Renal cortical epithelial cell (primary cell): ENCODE data around the gene ZFYVE28. TPM values are rescaled to one million over a fixed set of nuclear protein-coding genes. Genes with fewer than 3 reads are reported as not detected.

Experiments
- DNase-seq: peaks from one replicate; pipeline ENCODE4 v3.0.0-alpha.2; 2011; ENCODE audit warnings: low read depth
- total RNA-seq: library from RNA; depleted of rRNA; stranded (reverse); fragments of >200 nt; gene quantifications from 2 replicates; pipeline ENCODE4 v1.2.3, GENCODE V29; 2014

The ZFYVE28 gene
- total RNA-seq, 1 donor from 2014 or later: 9.2 TPM

DNA sequence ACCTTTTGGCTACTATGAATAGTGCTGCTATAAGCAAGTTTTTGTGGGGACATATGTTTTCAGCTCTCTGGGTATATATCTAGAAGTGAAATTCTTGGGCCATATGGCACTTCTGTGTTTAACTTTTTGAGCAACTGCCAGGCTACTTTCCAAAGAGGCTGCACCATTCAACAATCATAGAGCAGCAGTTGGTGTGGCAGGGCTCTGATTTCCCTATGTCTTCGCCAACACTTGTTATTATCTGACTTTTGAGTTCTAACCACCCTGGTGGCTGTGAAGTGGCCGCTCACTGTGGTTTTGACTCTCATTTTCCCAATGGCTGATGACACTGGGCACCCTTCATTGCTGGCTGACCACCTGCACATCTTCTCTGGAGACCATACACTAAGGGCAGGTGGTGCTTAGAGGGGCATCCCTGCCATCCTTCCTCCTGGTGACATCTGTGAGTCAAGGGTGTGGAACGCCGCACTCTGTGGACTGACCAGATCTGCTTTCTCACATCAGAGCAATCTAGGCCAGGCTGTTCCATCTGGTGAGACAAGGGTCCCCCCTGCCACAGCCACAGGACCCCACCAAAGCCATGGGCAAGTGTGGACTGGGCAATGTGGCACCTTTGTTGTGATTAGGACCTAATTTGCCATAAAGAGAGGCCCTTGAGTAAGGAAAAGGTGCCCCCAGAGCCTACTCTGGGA is 49.6 kb downstream of the ZFYVE28 start:
- DNase-seq: no peak

DNA sequence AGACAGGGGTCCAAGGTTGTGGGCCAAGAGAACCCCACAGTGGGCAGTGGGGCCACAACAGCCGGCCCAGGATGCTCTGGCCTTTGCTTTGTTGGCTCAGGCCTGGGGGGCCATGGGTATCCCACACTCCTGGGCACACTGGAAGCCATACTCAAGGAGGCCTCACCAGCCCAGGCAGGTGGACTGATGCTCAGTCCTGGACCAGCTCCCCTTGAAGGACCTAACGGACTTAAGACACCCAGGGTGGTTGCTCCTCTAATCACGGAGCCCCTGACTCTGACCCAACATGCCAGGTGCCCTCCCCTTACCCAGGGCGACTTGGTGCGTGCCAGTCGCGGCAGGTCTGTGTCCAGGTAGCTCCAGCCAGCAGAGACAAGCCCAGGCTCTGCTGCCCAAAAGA is 50.8 kb downstream of the ZFYVE28 start:
- no peak for DNase-seq

DNA sequence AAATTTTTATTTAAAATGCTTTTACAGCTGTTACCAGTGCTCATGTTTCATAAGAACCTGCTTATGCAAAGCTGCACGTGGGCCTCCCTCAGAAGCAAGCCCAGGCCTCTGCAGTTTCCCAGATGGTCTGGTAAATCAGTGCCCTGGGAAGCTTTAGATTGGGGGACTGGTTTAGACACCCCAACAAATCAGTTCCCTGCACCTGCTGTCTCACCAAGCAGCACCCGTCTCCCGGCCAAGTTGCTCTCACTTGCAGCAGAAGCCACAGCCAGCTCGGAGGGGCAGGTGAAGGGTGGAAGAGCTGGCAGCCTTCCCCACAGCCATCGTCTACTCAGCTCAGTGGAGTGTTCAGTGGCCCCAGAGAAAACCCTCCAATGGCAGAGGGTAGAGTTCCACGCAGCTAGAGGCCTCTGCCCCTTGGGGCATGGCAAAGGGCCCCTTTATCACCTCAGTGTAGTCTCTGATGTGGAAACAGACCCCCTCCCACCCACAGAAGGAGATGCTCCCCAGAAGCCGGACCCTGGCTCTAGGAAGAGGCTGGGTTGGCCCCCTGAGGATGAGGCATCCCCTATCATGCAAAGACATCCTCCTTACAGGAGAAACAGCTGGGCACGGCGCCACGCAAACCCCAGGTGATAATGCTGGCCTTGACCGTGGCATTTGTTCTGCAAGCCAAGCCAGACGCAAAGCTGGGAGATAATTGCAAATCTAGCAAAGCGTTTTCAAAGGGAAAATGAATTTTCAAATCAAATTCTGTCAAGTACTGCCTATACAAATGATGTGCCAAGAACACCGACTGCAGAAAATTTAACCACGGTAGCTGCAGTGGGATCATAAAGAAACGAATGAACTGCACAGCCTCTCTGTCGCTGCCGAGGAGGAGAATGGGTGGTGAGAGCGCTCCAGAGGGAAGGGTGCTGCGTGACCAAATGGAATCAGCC is 51.9 kb downstream of the ZFYVE28 start:
- DNase-seq: no peak

DNA sequence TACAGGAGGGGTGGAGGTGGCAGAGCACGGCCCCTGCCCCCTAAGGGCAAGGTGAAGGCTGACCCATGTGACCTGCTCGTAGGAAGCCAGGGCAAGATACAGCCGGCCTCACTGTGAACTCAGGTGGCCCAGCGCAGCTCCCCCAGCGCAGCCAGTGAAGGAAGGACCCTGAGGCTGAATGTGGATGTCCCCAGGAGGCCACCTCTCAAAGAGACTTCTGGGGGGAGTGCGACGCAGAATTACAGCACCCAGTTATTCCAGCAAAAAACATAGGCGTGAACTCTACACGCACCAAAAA is 52.6 kb downstream of the ZFYVE28 start:
- no peak for DNase-seq

- no peak for DNase-seq
Observed at GRCh38 chr4:2365054-2365912, 53.2 kb downstream of the ZFYVE28 start.

- DNase-seq: peak; percentile 4
Observed at GRCh38 chr4:2364654-2365053, 53.8 kb downstream of the ZFYVE28 start.

DNA sequence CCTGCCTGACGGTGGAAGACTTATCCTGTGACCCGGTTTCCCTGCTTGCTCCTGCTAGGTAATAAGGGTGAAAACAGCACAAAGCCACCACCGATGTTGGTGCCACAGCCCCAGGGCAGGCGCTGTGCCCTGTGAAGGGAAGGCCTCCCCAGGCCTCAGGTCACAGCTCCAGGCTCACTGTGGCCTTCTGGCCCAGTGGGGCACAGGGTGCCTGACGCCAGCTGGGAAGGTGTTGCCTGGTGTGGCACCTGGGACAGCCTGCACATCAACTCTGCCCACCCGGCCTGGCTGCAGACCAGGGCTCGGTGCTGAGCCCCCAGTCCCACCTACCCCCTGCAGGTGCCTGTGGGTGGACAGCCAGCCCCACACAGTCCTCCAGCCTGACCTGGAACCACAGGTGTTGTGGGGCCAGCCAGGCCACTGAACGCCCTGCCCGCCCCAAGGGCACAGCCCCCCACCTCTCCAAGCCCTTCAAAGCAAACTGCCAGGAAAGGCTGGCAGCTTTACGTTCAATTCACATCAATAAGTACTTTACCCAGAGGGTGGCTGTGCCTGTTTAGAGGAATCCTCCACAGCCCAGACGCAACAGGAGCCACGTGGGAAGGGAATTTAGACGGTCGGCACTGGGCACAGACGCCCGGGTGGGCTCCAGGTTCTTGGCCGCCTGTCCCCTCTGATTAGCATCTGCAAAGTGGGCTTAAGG is 54.3 kb downstream of the ZFYVE28 start:
- DNase-seq: no peak

DNA sequence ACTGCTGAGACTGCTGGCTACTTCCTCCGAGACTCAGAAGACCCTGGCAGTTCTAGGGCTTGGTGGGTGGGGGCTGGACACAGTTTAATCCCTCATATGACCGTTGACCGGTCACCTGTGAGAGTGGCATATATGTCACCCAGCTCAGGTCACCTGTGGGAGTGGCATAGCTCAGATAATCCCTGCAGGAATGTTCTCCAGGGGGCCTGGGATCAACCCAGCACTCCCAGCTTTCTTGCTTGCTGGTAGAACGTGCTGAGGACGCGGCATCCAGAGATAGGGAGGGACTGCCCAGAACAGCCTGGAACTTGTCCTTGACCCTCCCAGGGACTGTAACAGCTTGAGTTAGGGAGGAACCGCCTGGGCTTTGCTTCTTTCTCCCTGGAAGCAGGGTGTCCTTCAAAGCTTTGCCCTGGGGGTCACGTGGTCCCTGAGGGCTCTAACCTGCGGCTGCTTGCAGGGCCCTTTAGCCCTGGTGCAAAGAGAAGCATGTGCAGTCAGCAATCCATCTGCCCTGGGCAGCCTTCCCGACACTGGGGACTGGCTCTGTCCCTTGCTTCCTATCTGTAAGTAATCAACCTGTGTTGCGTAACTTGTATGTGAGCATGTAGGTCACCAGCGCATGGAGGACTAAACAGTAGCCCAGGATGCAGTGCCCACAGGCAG is 55.3 kb downstream of the ZFYVE28 start:
- peak; percentile 45 for DNase-seq

DNA sequence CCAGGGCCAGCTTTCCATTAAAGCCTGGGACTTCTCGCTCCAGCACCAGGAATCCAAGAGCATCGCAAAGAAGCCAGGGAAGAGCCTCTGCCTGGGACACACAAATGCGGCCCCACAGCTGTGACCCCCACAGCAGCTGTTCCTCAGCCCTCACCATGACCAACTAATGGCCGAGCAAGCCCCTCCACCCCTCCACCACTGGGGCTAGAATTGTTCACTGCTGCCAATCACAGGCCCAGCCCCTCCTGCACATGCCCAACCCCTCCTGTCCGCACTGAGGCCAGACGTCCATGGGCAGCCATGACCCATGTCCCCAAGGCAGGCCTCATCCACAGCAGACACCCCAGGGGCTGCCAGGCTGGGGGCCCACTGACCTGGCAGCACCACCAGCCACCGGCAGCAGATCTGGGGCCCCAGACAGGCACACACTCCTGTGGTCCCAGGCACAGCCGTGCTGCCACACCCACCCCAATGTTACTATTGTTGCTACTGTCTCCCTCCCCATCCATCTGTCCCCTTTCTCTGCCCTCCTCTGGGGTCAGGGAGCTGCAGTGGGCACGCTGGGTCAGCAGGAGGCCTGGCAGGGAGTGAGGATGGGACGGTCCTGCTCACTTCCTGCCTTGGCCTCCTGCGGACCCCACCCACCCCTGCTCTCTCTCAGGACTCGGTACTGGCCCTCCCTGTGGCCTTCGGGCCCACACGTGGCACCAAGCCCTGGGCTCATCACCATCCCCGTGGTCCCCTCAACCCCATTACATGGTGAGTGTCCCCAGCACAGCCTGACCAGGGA is 56.0 kb downstream of the ZFYVE28 start:
- DNase-seq: no peak

DNA sequence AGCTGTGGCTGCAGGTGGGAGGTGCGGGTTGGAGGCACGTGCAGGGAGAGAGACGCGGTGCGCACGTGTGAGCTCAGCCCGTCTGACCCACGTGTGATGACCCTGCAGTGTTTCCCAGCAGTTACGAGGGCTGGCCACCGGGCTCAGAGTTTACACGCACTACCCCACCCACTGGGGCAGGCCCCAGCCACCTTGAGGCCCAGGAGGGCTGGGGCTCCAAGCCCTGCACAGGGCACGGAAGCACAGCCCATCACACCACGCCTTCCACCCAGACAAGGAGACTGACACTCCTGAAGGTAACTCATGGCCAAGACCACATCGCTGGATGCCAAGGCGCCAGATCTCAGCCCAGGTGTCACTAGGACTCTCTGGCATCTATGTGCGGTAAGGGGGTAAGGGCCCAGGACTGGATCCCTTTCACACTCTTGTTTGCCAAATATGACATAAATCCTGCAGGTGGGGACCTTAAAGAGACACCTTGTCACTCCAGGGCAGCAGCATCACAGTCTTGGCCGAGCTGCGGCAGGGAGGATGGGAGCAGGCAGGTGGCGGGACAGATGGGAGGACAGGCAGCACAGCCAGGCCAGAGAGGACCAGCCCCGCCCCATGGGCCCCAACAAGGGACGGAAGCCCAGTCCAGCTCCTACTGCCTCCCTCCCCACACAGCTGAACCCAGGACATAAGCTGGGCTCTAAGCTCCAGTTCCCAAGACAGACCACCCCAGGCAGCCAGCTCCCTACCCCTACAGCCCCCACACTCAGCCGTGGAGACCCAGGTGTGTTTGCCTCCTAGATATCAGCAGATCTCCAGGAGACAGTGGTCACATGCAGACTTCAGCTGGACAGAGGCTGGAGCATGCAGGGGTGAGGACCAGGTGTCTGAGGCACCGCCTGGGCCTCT is 56.8 kb downstream of the ZFYVE28 start:
- DNase-seq: no peak

DNA sequence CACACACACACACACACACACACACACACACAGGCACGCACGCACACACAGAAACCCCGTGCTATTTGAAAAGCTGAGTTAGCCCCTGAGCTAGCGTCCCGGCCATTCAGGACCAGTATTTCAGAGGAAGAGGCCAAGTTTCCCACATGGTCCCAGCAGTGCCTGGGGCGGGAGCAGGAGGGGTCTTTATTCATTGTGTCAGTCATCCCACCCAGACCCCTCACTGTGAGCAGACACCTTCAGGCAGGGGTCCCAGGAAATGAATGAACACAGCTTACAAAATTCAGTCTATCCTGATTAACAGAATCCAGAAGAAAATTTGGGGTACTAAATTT is 58.1 kb downstream of the ZFYVE28 start:
- no peak for DNase-seq

DNA sequence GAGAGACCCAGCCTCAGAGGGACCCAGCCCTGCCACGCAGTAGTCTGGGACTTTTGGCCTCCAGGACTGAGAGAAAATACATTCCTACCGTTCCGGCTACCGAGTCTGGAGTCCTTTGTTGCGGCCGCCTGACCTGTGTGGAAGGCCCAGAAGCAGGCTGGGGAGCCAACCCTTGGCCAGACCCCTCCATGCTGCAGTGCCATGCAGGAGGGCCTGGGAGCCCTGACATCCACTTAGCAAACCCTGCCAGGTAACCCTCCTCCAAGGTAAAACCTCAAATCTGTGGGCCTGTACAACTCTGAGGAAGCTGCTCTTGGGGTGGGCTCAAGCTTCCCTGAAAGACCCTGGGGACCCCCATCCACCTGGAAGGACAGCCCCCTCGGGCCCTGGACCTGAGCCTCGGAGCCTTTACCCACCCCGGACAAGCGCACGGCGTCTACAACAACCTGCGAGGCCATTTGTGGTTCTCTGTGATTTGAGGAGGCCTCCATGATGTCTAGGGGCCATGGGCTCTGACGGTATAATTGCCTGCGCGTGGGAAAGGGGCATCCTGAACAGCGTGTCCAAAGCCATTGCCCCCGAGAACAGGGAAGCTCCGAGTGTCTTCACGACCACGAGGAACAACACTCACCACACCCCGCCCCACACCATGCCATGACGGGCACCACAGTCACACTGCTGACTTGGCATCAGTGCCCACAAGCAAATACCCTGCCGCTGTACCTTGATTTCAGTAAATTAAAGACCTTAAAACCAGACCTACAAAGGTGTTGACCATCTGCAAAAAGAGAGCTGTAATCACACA is 58.7 kb downstream of the ZFYVE28 start:
- no peak for DNase-seq

DNA sequence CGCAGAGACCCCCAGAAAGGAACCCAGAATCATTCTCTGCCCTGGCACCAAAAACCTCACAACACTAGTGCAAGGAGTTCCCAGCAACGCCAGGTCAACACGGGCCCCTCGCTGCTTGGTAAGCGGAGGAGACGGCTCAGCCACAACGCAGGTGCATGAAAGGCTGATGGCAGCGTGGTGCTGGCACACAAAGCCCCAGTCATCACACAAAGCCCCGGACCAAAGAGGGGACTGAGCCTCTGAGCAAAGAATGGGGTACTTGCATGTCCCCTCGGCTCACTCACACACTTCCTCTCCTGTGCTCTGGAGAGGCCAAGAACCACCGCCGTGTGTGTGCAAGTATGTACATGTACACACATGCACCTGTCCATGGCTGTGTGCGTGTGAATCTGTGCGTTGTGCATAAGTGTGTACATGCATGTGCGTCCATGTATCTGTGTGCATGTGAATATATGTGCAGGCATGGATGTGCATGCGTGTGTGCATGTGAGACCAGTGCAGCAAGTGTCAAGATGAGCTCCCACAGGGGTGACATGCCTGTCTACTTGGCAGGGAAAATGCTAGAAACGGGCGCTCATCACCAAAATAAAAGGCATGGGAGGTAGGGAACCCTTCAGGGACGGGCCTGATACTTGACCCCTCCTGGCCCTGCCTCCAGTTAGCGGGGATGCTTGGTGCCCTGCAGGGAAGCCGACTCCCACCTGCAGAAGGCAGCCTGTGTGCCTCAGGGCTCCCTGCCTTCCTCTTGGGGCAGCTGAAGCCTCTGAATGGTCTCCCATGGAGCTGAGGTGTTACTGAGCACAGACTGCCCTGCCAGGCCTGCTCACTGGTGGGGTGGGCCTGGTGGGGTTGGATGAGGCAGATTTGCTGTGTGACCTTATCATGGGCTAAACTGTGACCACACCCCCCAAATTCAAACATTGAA is 60.4 kb downstream of the ZFYVE28 start:
- no peak for DNase-seq

GRCh38 chr4:2356123-2357069 is 62.0 kb downstream of the ZFYVE28 start:
- no peak for DNase-seq

DNA sequence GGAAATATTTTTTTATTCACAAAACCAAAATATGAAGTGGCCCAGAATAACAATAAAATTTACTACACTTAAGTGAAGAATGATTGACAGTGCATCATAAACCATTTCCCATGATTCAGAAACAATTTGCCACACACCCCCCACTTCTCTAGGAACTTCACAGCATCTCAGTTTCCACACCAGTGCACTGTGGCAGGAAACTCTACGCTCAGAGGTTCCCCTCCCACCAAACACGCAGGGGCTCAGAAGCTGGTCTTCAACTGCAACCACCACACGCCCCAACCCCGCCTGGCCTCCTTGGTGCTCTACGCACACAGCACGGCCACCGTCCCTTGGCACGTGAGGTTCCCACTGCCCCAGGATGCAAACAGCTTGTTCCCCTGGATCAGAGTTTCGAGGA is 63.7 kb downstream of the ZFYVE28 start:
- DNase-seq: no peak

GRCh38 chr4:2354118-2354517 is 64.3 kb downstream of the ZFYVE28 start:
- no peak for DNase-seq
